K562 (cell line): ENCODE results near the gene CNGA1.

Experiments used
- GABPA ChIP-seq: fragments of 200-800 bp; sonication (Bioruptor generic); conservative IDR thresholded peaks from 2 replicates; pipeline ENCODE4 v1.6.1; 2016; ENCODE audit warnings: low read depth, missing genetic modification characterization, missing compliant biosample characterization
- HDAC1 ChIP-seq, 2 experiments: fragments of 450-650 bp; IDR thresholded peaks; 2 replicates each; pipeline ENCODE4 v1.6.1; 2016 to 2017; ENCODE audit warnings: inconsistent platforms in 1 of 2, mild to moderate bottlenecking in 1 of 2, moderate library complexity in 1 of 2
- JUN ChIP-seq, 2 experiments: sonication (generic) in 1 of 2; formaldehyde crosslinking in 1 of 2; IDR thresholded peaks; 2 replicates each; pipeline versions ENCODE4 v1.6.1 to v1.8.0; 2012 to 2022; ENCODE audit warnings: borderline replicate concordance in 2 of 2, mild to moderate bottlenecking in 2 of 2, improper control_type of control experiment in 1 of 2, low read depth in 1 of 2, low read length in 1 of 2, missing genetic modification reagents in 1 of 2
- KAT2B ChIP-seq: IDR thresholded peaks from one replicate; pipeline ENCODE4 v1.6.1; 2012; ENCODE audit warnings: low read depth, mild to moderate bottlenecking, control low read depth, inconsistent platforms, low read length, moderate library complexity
- MAZ ChIP-seq, 2 experiments: fragments of 450-650 bp in 1 of 2; sonication (generic) in 1 of 2; formaldehyde crosslinking; IDR thresholded peaks in 1 of 2; conservative IDR thresholded peaks in 1 of 2; 2 replicates each; pipeline versions ENCODE4 v1.4.0 to v1.5.0; 2020; ENCODE audit warnings: mild to moderate bottlenecking in 1 of 2, missing genetic modification reagents in 1 of 2
- MNT ChIP-seq, 2 experiments: fragments of 450-650 bp; conservative IDR thresholded peaks; 2 replicates each; pipeline ENCODE4 v1.6.1; 2017; ENCODE audit warnings: mild to moderate bottlenecking in 2 of 2, moderate library complexity in 2 of 2
- NR2F6 ChIP-seq: fragments of 450-650 bp; formaldehyde crosslinking; IDR thresholded peaks from 2 replicates; pipeline ENCODE4 v1.4.0; 2020; ENCODE audit warnings: mild to moderate bottlenecking
- POLR2A ChIP-seq: fragments of 450-650 bp; conservative IDR thresholded peaks from 2 replicates; pipeline ENCODE4 v1.6.1; 2016
- SIN3B ChIP-seq: fragments of 450-650 bp; IDR thresholded peaks from 2 replicates; pipeline ENCODE4 v1.6.1; 2017; ENCODE audit warnings: low read depth, mild to moderate bottlenecking, moderate library complexity
- SRSF1 ChIP-seq: fragments of 200-400 bp; formaldehyde crosslinking; IDR thresholded peaks from 2 replicates; pipeline ENCODE4 v1.6.1; 2017; ENCODE audit warnings: mild to moderate bottlenecking, low read depth, low read length, moderate library complexity
- TRIM25 ChIP-seq: fragments of 450-650 bp; IDR thresholded peaks from 2 replicates; pipeline ENCODE4 v1.7.0; 2016; ENCODE audit warnings: borderline replicate concordance
- TF ChIP-seq, protein P1 (sequence below), 3 experiments: IDR thresholded peaks in 2 of 3; conservative IDR thresholded peaks in 1 of 3; 2 replicates each; pipeline ENCODE4 v1.5.1; 2011 to 2012; ENCODE audit warnings: low read length in 3 of 3, mild to moderate bottlenecking in 3 of 3, control low read depth in 2 of 3, improper control_type of control experiment in 1 of 3, inconsistent platforms in 1 of 3, low read depth in 1 of 3, mixed read lengths in 1 of 3, moderate library complexity in 1 of 3; ENCODE audit not compliant: insufficient read depth in 2 of 3

- TF ChIP-seq SIN3B, result no peak
- TF ChIP-seq HDAC1 (IDR thresholded peaks at IDR 0.05), result no peak
- TF ChIP-seq TRIM25, result no peak
- TF ChIP-seq GABPA (tag), result no peak
- TF ChIP-seq SRSF1, result no peak
- TF ChIP-seq JUN (IDR thresholded peaks at IDR 0.05; ENCODE audit: borderline replicate concordance, low read depth, low read length), result no peak
- TF ChIP-seq JUN (CRISPR knock-in tag; IDR thresholded peaks at IDR 0.05; ENCODE audit: borderline replicate concordance), result no peak
- no peak for TF ChIP-seq MAZ (CRISPR knock-in tag; conservative IDR thresholded peaks at IDR 0.05 in 1 of 2, IDR thresholded peaks at IDR 0.05 in 1 of 2)
- no peak for TF ChIP-seq NR2F6 (CRISPR knock-in tag)
- no peak for TF ChIP-seq KAT2B
- TF ChIP-seq, protein P1, sequence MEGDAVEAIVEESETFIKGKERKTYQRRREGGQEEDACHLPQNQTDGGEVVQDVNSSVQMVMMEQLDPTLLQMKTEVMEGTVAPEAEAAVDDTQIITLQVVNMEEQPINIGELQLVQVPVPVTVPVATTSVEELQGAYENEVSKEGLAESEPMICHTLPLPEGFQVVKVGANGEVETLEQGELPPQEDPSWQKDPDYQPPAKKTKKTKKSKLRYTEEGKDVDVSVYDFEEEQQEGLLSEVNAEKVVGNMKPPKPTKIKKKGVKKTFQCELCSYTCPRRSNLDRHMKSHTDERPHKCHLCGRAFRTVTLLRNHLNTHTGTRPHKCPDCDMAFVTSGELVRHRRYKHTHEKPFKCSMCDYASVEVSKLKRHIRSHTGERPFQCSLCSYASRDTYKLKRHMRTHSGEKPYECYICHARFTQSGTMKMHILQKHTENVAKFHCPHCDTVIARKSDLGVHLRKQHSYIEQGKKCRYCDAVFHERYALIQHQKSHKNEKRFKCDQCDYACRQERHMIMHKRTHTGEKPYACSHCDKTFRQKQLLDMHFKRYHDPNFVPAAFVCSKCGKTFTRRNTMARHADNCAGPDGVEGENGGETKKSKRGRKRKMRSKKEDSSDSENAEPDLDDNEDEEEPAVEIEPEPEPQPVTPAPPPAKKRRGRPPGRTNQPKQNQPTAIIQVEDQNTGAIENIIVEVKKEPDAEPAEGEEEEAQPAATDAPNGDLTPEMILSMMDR (IDR thresholded peaks at IDR 0.05 in 2 of 3, conservative IDR thresholded peaks at IDR 0.05 in 1 of 3; ENCODE audit: insufficient read depth in 2 of 3, low read depth in 1 of 3, low read length in 3 of 3), result no peak
- TF ChIP-seq POLR2A, result no peak
- no peak for TF ChIP-seq MNT (conservative IDR thresholded peaks at IDR 0.05)
Observed at GRCh38 chr4:48025005-48025404, 8.5 kb upstream of the CNGA1 start.
